Parathyroid adenoma (tissue), 2 donors: Measurements from ENCODE around the gene TKT.

Experiments
- H2AFZ ChIP-seq: fragments of 300-600 bp; sonication (generic); one replicate; pipeline ENCODE4 v1.7.0; 2017; ENCODE audit warnings: antibody characterized with exemption, mild to moderate bottlenecking
- H3K27ac ChIP-seq: fragments of 300-600 bp; sonication (generic); one replicate; pipeline ENCODE4 v1.7.0; 2017
- H3K27me3 ChIP-seq: fragments of 300-600 bp; sonication (generic); one replicate; pipeline ENCODE4 v1.7.0; 2017; ENCODE audit warnings: low read length; ENCODE audit not compliant: control insufficient read depth, insufficient read depth
- H3K36me3 ChIP-seq: fragments of 300-600 bp; sonication (generic); one replicate; pipeline ENCODE4 v1.7.0; 2017; ENCODE audit warnings: low read length; ENCODE audit not compliant: control insufficient read depth, insufficient read depth
- H3K4me1 ChIP-seq: fragments of 300-600 bp; sonication (generic); one replicate; pipeline ENCODE4 v1.7.0; 2017; ENCODE audit warnings: control low read depth
- H3K4me2 ChIP-seq: fragments of 300-600 bp; sonication (generic); one replicate; pipeline ENCODE4 v1.7.0; 2017; ENCODE audit warnings: low read length
- H3K4me3 ChIP-seq: fragments of 300-600 bp; sonication (generic); one replicate; pipeline ENCODE4 v1.7.0; 2017; ENCODE audit warnings: low read depth, low read length
- H3K79me2 ChIP-seq: fragments of 300-600 bp; sonication (generic); one replicate; pipeline ENCODE4 v1.7.0; 2017; ENCODE audit warnings: control low read depth
- H3K9ac ChIP-seq: fragments of 300-600 bp; sonication (generic); one replicate; pipeline ENCODE4 v1.7.0; 2017; ENCODE audit warnings: mild to moderate bottlenecking
- H3K9me3 ChIP-seq: fragments of 300-600 bp; sonication (generic); one replicate; pipeline ENCODE4 v1.7.0; 2017; ENCODE audit warnings: low read length; ENCODE audit not compliant: control insufficient read depth
- CTCF ChIP-seq: fragments of 300-600 bp; sonication (generic); IDR thresholded peaks from one replicate; pipeline ENCODE4 v1.7.0; 2017; ENCODE audit warnings: antibody characterized with exemption, mild to moderate bottlenecking
- donor health status: primary hyperparathyroidism.

TKT gene

GRCh38 chr3:53211706-53212702, 43.8 kb downstream of the TKT start:
- TF ChIP-seq CTCF: no peak
- no peak overlapping the region for H3K4me3 ChIP-seq
- no peak overlapping the region for H3K9ac ChIP-seq
- no peak overlapping the region for H3K4me2 ChIP-seq
- H3K9me3 ChIP-seq: no peaks in the 10 kb centered on the region
- no peaks in the 10 kb centered on the region for H3K4me1 ChIP-seq
- no peak overlapping the region for H2AFZ ChIP-seq
- H3K36me3 ChIP-seq: no peaks in the 10 kb centered on the region
- H3K27me3 ChIP-seq: no peaks in the 10 kb centered on the region
- H3K79me2 ChIP-seq: no peaks in the 10 kb centered on the region
- H3K27ac ChIP-seq: no peak overlapping the region

- TF ChIP-seq CTCF: no peak
- Histone ChIP-seq H3K36me3 (no peaks in the 10 kb centered on the region), H3K27me3 (no peaks in the 10 kb centered on the region), H3K79me2 (no peaks in the 10 kb centered on the region), H3K4me2 (no peak overlapping the region), H3K27ac (no peak overlapping the region), H3K9me3 (no peaks in the 10 kb centered on the region), H2AFZ (no peak overlapping the region), H3K4me3 (no peak overlapping the region), H3K9ac (no peak overlapping the region), H3K4me1 (no peaks in the 10 kb centered on the region)
Observed at GRCh38 chr3:53202331-53203015, 53.3 kb downstream of the TKT start.

- no peak for TF ChIP-seq CTCF
- H3K9me3 ChIP-seq: no peaks in the 10 kb centered on the region
Observed at GRCh38 chr3:53200501-53201498, 55.0 kb downstream of the TKT start.

GRCh38 chr3:53199834-53200233, 56.0 kb downstream of the TKT start:
- Histone ChIP-seq H3K4me2 (no peak overlapping the region), H3K9ac (no peak overlapping the region), H3K36me3 (no peaks in the 10 kb centered on the region), H3K27me3 (no peaks in the 10 kb centered on the region), H2AFZ (no peak overlapping the region), H3K79me2 (no peaks in the 10 kb centered on the region), H3K4me3 (no peak overlapping the region), H3K4me1 (peaks cover 11% of the 10 kb centered on the region), H3K9me3 (no peaks in the 10 kb centered on the region), H3K27ac (no peak overlapping the region)
- no peak for TF ChIP-seq CTCF

More at GRCh38 chr3:53200501-53201498, 55.0 kb downstream of the TKT start:
- H3K4me3 ChIP-seq: no peak overlapping the region
- no peaks in the 10 kb centered on the region for H3K36me3 ChIP-seq
- no peak overlapping the region for H3K27ac ChIP-seq
- no peaks in the 10 kb centered on the region for H3K79me2 ChIP-seq
- no peak overlapping the region for H3K9ac ChIP-seq
- H3K4me1 ChIP-seq: peaks cover 3% of the 10 kb centered on the region
- H3K4me2 ChIP-seq: no peak overlapping the region
- H2AFZ ChIP-seq: no peak overlapping the region
- no peaks in the 10 kb centered on the region for H3K27me3 ChIP-seq
